ENCODE measurements around the gene COX19. TPM values are rescaled to one million over a fixed set of nuclear protein-coding genes. Genes with fewer than 3 reads are reported as not detected.

The COX19 gene
- total and polyA plus RNA-seq, 2 of the 13 experiments (the other 11 are each of a cell fraction or from before 2014, with no cell fraction given), result 11.5 to 21.7 TPM

- TF ChIP-seq ZNF782 (CRISPR knock-in tag; IDR thresholded peaks at IDR 0.05; ENCODE audit: borderline replicate concordance), result peak; percentile 4; the same call in 1 of the 2 replicates
- TF ChIP-seq KDM3A (CRISPR knock-in tag; IDR thresholded peaks at IDR 0.05; ENCODE audit: low read depth), result peak; percentile 62; the same call in 1 of the 2 replicates
- TF ChIP-seq ZNF619 (CRISPR knock-in tag; IDR thresholded peaks at IDR 0.05), result no peak
- no peak for TF ChIP-seq ATAD3A (CRISPR knock-in tag; IDR thresholded peaks at IDR 0.05)
- TF ChIP-seq TARDBP (CRISPR knock-in tag; IDR thresholded peaks at IDR 0.05), result peak; percentile 72
- TF ChIP-seq HOXA3 (CRISPR knock-in tag; IDR thresholded peaks at IDR 0.05), result peak; percentile 46; the same call in 1 of the 2 replicates
- peak; percentile 44; the same call in 1 of the 2 replicates for TF ChIP-seq FOXO1 (CRISPR knock-in tag; IDR thresholded peaks at IDR 0.05)
- TF ChIP-seq ZNF737 (CRISPR knock-in tag; IDR thresholded peaks at IDR 0.05; ENCODE audit: borderline replicate concordance), result no peak
- peak; percentile 86 for TF ChIP-seq ZNF607 (CRISPR knock-in tag; IDR thresholded peaks at IDR 0.05; ENCODE audit: borderline replicate concordance)
- TF ChIP-seq SOX13 (IDR thresholded peaks at IDR 0.05), result no peak
- 0 out of 4 replicates have a peak, but pooled peaks of 1 of the 2 experiments have one; percentile 17 for TF ChIP-seq SOX13 (CRISPR knock-in tag; conservative IDR thresholded peaks at IDR 0.05 in 1 of 2, IDR thresholded peaks at IDR 0.05 in 1 of 2)
- 0 out of 2 replicates have a peak, but pooled peaks have one; percentile 15 for TF ChIP-seq ZNF609 (CRISPR knock-in tag; IDR thresholded peaks at IDR 0.05; ENCODE audit: borderline replicate concordance)
- TF ChIP-seq CEBPZ (IDR thresholded peaks at IDR 0.05; ENCODE audit: low read length), result no peak
- TF ChIP-seq CTCF (CRISPR knock-in tag; IDR thresholded peaks at IDR 0.05), result peak; percentile 38; the same call in 1 of the 2 replicates
- TF ChIP-seq ZBTB7A (CRISPR knock-in tag; IDR thresholded peaks at IDR 0.05), result peak; percentile 81
- TF ChIP-seq CEBPB (IDR thresholded peaks at IDR 0.05; ENCODE audit: borderline replicate concordance, low read depth, low read length), result peak; percentile 76
- no peak for TF ChIP-seq SETDB1 (CRISPR knock-in tag; IDR thresholded peaks at IDR 0.05; ENCODE audit: borderline replicate concordance)
These were observed 7.8 kb upstream of the COX19 start, which contains the start of gene CYP2W1 (continued) for GRCh38 chr7:983004-983615.
